T follicular helper cell (primary cell): ENCODE measurements around the gene CLEC16A.

Experiments used
- DNase-seq: peaks from one replicate; pipeline ENCODE4 v3.0.0-alpha.2; 2020; ENCODE audit warnings: low read depth

The CLEC16A gene

DNA sequence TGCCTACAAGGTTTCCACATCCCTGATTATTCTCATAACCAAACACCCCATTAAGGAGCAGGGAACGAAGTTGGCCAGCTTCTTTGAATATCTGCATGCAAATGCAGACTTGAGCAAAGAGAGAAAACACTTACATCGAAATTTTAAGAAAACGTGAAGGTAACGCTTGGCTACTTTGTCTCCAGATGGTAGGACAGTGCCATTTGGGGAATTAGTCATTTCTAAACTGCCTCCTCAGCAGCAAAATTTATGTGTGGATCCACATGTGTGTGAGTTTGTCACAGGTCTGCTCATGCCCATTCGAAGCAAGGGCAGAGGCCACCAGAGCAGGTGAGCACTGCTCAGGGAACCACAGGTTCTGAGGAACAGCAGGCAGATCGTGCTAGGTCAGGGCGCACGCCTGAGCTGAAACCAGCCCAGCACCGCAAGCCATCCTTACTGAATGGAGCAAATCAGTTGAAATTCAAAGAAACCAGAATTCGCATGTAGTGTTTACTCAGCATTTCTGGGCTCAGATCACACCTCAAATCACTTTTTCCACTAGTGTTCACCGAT is 231.5 kb downstream of the CLEC16A start:
- DNase-seq = no peak

DNA sequence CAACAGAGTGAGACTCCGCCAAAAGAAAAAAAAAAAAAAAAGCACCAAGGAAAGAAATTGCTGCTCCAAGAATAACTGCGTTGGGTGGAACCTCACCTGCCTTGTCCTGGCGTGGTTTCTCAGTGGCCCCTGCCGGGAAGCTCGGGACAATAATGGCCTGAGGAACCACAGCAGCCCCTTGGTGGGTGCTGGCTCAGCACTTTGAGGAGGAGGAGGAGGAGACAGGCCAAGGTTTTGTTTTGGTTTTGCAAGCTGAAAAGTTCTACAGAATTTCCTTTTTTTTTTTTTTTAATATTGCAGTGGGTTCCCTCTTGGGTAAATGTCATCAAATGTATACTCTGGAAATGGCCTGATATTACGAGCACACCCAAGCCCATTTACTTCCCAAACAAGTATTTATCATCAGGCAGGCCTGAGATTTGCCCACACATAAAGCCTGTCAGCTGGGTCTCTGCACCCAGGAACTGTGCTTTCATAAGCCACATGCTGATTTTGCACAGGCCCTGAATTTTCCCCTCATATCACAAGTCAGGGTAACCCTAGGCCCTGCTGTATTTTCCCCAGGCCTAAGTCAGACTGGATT is 233.3 kb downstream of the CLEC16A start:
- no peak for DNase-seq

DNA sequence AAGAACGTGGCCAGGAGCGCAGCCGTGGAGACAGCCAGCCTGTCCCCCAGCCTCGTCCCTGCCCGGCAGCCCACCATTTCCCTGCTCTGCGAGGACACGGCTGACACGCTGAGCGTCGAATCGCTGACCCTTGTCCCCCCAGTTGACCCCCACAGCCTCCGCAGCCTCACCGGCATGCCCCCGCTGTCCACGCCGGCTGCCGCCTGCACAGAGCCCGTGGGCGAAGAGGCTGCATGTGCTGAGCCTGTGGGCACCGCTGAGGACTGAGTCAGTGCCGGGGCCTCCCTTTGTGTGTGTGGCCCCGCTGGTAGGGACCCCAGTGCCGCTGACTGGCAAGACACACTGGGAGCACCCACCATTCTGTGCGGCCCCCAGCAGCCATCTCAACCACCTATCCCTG is 234.1 kb downstream of the CLEC16A start:
- no peak for DNase-seq

- no peak for DNase-seq
Measured at GRCh38 chr16:11179574-11179973, 235.2 kb downstream of the CLEC16A start.

DNA sequence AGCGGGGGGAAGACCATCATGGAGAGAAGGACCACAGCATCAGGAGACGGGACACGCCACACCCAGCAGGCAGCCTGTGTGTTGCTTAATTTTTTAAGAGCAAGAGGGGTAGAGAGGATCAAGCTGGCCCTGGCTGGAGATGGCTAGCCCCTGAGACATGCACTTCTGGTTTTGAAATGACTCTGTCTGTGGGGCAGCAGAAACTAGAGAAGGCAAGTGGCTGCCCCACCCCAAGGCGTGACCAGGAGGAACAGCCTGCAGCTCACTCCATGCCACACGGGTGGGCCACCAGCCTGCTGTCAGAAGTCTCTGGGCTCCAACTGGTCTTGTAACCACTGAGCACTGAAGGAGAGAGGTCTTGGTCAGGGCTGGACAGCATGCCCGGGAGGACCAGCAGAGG is 236.1 kb downstream of the CLEC16A start:
- DNase-seq = no peak

DNA sequence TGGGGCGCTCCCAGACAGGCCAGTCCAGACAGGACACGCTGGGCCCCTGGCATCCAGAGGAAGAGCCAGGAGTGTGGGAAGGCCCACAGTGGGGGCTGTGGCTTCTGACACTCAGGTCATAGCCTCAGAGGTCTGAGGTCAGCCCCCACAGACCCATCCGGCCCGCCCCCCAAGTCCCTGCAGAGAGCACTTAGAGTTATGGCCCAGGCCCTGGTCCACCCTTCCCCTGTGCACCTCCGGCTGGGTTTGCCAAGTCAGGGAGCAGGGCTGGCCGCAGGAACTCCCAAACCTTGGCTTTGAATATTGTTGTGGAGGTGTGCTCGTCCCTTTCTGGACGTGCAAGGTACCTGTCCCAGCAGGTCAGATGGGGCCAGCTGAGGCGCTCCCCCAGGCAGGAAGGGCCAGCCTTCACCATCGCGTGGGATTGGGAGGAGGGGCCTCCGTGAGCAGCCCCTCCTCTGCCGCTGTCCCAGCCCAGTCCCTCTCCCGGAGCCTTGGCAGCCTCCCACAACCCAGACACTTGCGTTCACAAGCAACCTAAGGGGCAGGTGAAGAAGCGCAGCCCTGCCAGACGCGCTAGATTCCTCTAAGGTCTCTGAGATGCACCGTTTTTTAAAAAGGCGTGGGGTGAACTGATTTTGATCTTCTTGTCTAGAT is 237.0 kb downstream of the CLEC16A start:
- DNase-seq = no peak

GRCh38 chr16:11181899-11182279 is 237.5 kb downstream of the CLEC16A start:
- DNase-seq = no peak

GRCh38 chr16:11182411-11182810 is 238.0 kb downstream of the CLEC16A start:
- no peak for DNase-seq

DNA sequence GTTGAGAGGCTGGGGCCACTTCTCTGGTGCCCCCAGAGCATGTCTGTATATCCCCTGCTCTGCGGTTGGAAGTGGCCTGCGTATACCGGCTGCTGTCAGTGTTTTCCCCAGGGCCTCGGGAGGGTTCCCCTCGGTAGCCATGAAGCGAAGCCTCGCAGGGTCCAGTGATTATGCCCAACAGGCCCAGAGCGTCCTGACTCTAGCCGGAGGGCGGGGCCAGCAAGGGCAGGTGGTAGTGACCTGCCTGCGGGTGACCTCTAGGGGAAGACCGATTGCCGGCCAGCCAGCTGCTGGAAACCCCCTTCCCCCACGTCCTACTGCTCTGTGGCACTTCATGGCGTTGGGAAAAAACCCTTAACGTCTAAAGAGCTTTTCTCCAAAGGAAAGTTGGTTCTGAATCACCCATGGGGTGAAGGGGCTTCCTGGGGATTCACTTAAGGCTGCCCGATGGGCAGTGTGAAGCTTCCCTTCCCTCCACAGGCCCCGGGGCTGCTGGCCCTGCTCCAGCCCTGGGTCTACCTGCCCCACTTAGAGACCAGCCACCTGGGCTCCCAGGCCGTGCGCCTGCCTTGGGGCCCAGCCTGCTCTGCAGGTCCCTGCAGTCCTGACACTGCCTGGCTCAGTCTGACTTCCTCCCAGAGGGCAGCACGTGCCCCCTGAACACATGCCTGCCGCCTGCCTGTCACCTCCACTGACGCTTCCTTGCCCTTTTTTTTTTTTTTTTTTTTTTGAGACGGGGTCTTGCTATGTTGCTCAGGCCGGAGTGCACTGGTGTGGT is 238.9 kb downstream of the CLEC16A start:
- no peak for DNase-seq

DNA sequence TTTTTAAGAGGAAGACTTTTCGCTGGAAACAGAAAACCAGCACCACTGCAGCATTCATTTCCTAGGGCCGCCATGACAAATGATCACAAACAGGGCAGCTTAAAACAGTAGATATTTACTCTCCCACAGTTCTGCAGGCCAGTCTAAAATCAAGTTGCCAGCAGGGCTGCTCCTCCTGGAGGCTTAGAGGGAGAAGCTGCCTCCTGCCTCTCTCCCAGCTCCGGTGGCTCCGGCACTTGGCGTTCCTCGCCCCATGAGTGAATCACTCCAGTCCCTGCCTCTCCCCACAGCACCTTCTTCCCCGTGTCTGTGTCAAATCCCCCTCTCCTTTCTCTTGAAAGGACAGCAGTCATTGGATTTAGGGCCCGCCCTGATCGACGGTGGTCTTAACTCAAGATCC is 239.6 kb downstream of the CLEC16A start:
- DNase-seq = no peak

GRCh38 chr16:11187522-11188023 is 243.2 kb downstream of the CLEC16A start:
- no peak for DNase-seq

- DNase-seq = no peak
Measured at GRCh38 chr16:11188801-11189740, 244.7 kb downstream of the CLEC16A start.

- no peak for DNase-seq
Measured at GRCh38 chr16:11190588-11191560, 246.5 kb downstream of the CLEC16A start.

DNA sequence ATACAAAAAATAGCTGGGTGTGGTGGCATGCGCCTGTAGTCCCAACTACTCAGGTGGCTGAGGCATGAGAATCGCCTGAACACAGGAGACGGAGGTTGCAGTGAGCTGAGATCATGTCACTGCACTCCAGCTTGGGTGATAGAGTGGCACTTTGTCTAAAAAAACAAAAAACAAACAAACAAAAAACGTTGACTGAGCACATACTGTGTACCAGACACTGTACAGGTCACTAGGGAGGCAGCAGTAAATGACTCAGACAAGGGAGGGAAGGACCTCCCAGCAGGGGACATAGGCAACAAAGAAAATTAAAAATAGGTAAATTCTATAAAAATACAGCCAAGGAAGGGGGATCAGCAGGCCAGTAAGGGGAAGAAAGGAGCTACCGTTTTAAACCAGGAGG is 247.3 kb downstream of the CLEC16A start:
- DNase-seq = no peak

DNA sequence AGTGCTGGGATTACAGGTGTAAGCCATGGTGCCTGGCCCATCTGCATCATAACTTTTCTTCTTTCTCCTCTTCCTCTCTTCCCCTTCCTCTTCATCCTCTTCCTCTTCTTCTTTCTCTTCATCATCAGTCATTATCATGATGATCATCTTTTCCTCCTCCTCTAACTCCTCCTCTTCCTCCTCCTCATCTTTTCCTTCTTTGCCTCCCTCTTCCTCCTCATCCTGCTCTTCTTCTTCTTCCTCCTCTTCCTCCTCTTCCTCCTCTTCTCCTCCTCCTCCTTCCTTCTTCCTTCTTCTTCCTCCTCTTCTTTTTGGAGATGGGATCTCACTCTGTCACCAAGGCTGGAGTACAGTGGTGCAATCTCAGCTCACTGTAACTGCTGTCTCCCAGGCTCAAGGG is 249.1 kb downstream of the CLEC16A start:
- no peak for DNase-seq

DNA sequence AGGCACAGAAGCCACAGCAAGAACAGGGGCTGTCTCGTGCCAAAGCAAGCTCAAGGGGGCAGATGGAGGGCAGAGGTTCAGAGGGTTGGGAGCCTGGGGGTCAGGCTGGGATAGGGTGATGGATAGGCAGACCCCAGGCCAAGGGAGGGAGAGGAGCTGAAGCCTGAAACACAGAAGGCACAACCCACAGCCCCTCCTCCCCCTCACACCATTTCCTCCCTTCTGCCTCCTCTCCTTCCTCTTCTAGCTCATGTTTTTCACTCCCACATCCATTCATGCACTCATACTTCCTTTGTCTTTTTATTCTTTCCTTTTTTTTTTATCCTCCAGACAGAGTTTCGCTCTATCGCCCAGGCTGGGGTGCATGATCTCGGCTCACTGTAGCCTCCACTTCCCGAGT is 250.5 kb downstream of the CLEC16A start:
- DNase-seq = no peak

DNA sequence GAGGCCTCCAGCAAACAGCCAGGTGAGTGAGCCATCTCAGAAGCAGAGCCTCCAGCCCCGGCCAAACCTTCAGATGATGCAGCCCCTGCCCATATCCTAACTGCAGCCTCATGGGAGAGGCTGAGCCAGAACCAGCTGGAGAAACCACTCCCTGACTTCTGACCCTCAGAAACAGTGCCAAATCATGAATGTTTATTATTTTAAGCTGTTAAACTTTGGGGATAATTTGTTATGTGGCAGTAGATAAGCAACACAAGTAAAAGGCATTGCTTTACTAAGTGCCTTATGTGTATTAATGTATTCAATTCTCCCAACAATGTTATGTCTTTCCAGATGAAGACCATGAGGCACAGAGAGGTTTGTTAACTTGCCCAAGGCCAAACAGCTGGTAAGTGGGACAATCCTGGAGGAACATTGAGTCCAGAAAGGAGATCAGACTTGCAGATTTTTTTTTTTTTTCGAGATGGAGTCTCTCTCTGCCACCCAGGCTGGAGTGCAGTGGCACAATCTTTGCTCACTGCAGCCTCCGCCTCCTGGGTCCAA is 252.0 kb downstream of the CLEC16A start:
- DNase-seq = no peak

DNA sequence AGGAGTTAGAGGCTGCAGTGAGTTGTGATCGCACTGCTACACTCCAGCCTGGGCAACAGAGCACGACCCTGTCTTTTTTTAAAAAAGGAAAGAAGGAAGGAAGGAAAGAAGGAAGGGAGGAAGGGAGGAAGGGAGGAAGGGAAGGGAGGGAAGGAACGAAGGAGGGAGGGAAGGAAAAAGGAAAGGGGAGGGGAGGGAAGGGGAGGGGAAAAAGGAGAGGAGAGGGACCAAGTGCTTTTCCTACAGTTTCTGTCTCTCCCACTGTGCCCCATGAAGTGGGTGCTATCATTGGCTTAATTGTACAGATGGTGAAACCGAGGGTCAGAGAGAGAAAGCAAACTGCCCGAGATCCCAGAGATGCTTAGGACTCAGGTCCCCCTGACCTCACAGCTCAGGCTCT is 254.0 kb downstream of the CLEC16A start:
- DNase-seq = no peak

- DNase-seq = no peak
Measured at GRCh38 chr16:11198828-11199227, 254.5 kb downstream of the CLEC16A start.

GRCh38 chr16:11200592-11200991 is 256.2 kb downstream of the CLEC16A start:
- DNase-seq = no peak
